ENCODE results near the gene GUCA1C.

Gene GUCA1C

DNA sequence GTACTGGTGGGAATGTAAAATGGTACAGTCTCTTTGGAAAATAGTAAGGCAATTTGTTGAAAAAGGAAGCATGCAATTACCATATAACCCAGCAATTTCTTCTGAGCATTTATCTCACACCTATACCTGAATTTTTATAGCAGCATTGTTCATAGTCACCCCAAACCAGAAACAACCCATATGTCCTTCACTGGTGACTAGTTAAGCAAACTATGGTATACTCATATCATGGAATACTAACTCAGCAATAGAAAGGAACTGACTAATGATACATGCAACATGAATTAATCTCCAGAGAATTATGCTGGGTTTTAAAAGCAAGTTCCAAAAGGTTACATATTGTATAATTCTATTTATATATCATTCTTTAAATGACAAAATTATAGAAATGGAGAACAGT is 70.9 kb downstream of the GUCA1C start:
- H3K27me3 ChIP-seq (ENCODE audit: control insufficient read depth, insufficient read depth, low read length, poor library complexity, severe bottlenecking): no peaks in the 10 kb centered on the region
- no peaks in the 10 kb centered on the region for H3K4me1 ChIP-seq (ENCODE audit: control insufficient read depth, insufficient read depth, low read length)
- no peaks in the 10 kb centered on the region for H3K9me3 ChIP-seq (ENCODE audit: control insufficient read depth, low read length)
- H3K4me3 ChIP-seq (ENCODE audit: insufficient read depth, low read depth, low read length): no peak overlapping the region
- H3K36me3 ChIP-seq (ENCODE audit: control insufficient read depth, insufficient read depth, low read length): no peaks in the 10 kb centered on the region
- no peak overlapping the region for H3K27ac ChIP-seq (ENCODE audit: insufficient read depth, low read depth, low read length, poor library complexity, severe bottlenecking)

DNA sequence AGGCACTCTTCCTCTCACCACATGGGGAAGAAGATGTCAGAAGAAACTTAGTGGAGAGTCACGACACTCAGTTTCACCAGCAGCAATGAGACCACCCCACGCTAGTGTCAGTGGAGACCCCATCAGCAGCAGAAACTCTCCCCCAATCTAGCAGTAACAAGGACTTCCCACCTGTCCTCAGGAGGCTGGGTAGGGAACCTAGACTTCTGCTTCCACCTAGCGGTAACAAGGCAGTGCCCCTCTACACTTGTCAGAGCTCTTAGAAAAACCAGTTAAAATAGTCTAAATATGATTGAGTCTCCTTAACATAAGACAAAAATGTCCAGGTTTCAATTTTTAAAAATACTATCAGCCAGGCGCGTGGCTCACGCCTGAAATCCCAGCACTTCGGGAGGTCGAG is 73.8 kb downstream of the GUCA1C start:
- Histone ChIP-seq H3K4me3 (ENCODE audit: insufficient read depth, low read depth, low read length) (no peak overlapping the region), H3K4me1 (ENCODE audit: control insufficient read depth, insufficient read depth, low read length) (no peaks in the 10 kb centered on the region), H3K27me3 (ENCODE audit: control insufficient read depth, insufficient read depth, low read length, poor library complexity, severe bottlenecking) (no peaks in the 10 kb centered on the region), H3K27ac (ENCODE audit: insufficient read depth, low read depth, low read length, poor library complexity, severe bottlenecking) (no peak overlapping the region), H3K9me3 (ENCODE audit: control insufficient read depth, low read length) (no peaks in the 10 kb centered on the region), H3K36me3 (ENCODE audit: control insufficient read depth, insufficient read depth, low read length) (no peaks in the 10 kb centered on the region)
- whole genome bisulfite sequencing, 2 experiments: 80 to 83% methylated on average over 8 of the region's 8 CpGs

- no peaks in the 10 kb centered on the region for H3K4me1 ChIP-seq (ENCODE audit: control insufficient read depth, insufficient read depth, low read length)
- 50 to 67% methylated on average over 1 of the region's 1 CpG for WGBS, 2 experiments
- H3K4me3 ChIP-seq (ENCODE audit: insufficient read depth, low read depth, low read length): no peak overlapping the region
- no peaks in the 10 kb centered on the region for H3K9me3 ChIP-seq (ENCODE audit: control insufficient read depth, low read length)
- no peaks in the 10 kb centered on the region for H3K36me3 ChIP-seq (ENCODE audit: control insufficient read depth, insufficient read depth, low read length)
- H3K27me3 ChIP-seq (ENCODE audit: control insufficient read depth, insufficient read depth, low read length, poor library complexity, severe bottlenecking): no peaks in the 10 kb centered on the region
- H3K27ac ChIP-seq (ENCODE audit: insufficient read depth, low read depth, low read length, poor library complexity, severe bottlenecking): no peak overlapping the region
These were observed 75.8 kb downstream of the GUCA1C start for GRCh38 chr3:108877901-108878300.

GRCh38 chr3:108863799-108864135 is 89.9 kb downstream of the GUCA1C start:
- 89 to 91% methylated on average over 6 of the region's 6 CpGs for WGBS, 2 experiments
- Histone ChIP-seq H3K4me1 (ENCODE audit: control insufficient read depth, insufficient read depth, low read length) (no peaks in the 10 kb centered on the region), H3K27ac (ENCODE audit: insufficient read depth, low read depth, low read length, poor library complexity, severe bottlenecking) (no peak overlapping the region), H3K9me3 (ENCODE audit: control insufficient read depth, low read length) (no peaks in the 10 kb centered on the region), H3K4me3 (ENCODE audit: insufficient read depth, low read depth, low read length) (no peak overlapping the region), H3K27me3 (ENCODE audit: control insufficient read depth, insufficient read depth, low read length, poor library complexity, severe bottlenecking) (no peaks in the 10 kb centered on the region), H3K36me3 (ENCODE audit: control insufficient read depth, insufficient read depth, low read length) (no peaks in the 10 kb centered on the region)

GRCh38 chr3:108862865-108863798 is 90.5 kb downstream of the GUCA1C start:
- Histone ChIP-seq H3K27ac (ENCODE audit: insufficient read depth, low read depth, low read length, poor library complexity, severe bottlenecking) (no peak overlapping the region), H3K4me1 (ENCODE audit: control insufficient read depth, insufficient read depth, low read length) (no peaks in the 10 kb centered on the region), H3K9me3 (ENCODE audit: control insufficient read depth, low read length) (no peaks in the 10 kb centered on the region), H3K27me3 (ENCODE audit: control insufficient read depth, insufficient read depth, low read length, poor library complexity, severe bottlenecking) (no peaks in the 10 kb centered on the region), H3K36me3 (ENCODE audit: control insufficient read depth, insufficient read depth, low read length) (no peaks in the 10 kb centered on the region), H3K4me3 (ENCODE audit: insufficient read depth, low read depth, low read length) (no peak overlapping the region)
- WGBS, 2 experiments: 88 to 91% methylated on average over 7 of the region's 7 CpGs

DNA sequence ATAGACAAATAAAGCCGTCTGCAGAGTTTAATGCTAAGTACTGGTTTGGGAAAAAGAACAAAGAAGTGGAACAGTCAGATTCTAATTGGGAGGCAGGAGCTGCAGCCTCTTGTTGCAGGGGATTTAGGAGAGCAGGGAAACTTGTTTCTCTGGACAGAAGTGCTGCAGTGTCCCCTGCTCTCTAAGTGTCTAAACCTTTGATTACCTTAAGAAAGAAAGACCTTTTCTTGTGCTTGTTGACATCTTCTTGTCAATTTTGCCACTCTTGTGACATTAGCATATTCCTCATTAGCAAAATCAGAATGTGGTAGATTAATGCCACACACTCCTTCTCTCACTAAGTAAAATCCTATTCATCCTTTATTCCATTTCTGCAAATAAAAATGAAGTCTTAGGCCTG is 92.3 kb downstream of the GUCA1C start:
- Histone ChIP-seq H3K9me3 (ENCODE audit: control insufficient read depth, low read length) (no peaks in the 10 kb centered on the region), H3K27me3 (ENCODE audit: control insufficient read depth, insufficient read depth, low read length, poor library complexity, severe bottlenecking) (no peaks in the 10 kb centered on the region), H3K27ac (ENCODE audit: insufficient read depth, low read depth, low read length, poor library complexity, severe bottlenecking) (no peak overlapping the region), H3K4me3 (ENCODE audit: insufficient read depth, low read depth, low read length) (no peak overlapping the region), H3K4me1 (ENCODE audit: control insufficient read depth, insufficient read depth, low read length) (no peaks in the 10 kb centered on the region), H3K36me3 (ENCODE audit: control insufficient read depth, insufficient read depth, low read length) (no peaks in the 10 kb centered on the region)
- 53% methylated on average over 1 of the region's 1 CpG for WGBS, 2 experiments

Data from ectodermal cell (in vitro differentiated cells).